Measurements from ENCODE around the gene HS6ST2.

DNA sequence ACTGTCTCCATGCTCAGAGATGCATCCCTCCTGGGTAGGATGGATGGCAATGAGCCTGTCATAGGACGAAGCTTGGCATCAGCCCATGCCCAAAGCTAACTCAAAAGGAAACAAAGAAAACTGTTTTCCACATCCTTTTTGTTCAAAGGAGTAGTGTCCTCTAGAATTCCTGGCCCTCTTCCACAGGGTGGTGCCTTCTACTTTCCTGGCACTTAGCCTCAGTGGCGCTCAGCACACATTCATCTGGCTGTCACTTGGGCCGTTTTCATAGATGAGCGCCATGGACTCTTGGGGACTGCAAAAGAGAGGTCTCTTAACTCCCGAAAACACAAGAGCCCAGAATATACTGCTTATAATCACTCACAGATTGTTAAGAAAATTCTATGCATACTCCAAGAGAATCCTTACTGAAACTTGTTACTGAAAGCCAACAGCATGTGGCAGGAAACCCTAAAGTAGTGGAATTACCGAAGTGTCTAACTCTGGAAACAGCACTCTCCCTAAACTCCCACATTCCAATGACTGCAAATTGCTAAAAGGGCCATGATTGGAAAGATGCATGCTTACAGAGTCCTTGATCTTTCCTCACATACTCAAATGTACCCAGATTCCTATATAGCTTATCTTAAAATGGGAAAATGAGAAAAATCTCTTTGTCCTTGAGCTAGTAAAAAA, 110.0 kb downstream of the HS6ST2 start:
- TF ChIP-seq POLR2AphosphoS5 (IDR thresholded peaks at IDR 0.05; ENCODE audit: low read depth, low read length): no peak
- TF ChIP-seq TAF1 (IDR thresholded peaks at IDR 0.05; ENCODE audit: borderline replicate concordance, insufficient read depth, low read length): no peak
- TF ChIP-seq, protein P1, sequence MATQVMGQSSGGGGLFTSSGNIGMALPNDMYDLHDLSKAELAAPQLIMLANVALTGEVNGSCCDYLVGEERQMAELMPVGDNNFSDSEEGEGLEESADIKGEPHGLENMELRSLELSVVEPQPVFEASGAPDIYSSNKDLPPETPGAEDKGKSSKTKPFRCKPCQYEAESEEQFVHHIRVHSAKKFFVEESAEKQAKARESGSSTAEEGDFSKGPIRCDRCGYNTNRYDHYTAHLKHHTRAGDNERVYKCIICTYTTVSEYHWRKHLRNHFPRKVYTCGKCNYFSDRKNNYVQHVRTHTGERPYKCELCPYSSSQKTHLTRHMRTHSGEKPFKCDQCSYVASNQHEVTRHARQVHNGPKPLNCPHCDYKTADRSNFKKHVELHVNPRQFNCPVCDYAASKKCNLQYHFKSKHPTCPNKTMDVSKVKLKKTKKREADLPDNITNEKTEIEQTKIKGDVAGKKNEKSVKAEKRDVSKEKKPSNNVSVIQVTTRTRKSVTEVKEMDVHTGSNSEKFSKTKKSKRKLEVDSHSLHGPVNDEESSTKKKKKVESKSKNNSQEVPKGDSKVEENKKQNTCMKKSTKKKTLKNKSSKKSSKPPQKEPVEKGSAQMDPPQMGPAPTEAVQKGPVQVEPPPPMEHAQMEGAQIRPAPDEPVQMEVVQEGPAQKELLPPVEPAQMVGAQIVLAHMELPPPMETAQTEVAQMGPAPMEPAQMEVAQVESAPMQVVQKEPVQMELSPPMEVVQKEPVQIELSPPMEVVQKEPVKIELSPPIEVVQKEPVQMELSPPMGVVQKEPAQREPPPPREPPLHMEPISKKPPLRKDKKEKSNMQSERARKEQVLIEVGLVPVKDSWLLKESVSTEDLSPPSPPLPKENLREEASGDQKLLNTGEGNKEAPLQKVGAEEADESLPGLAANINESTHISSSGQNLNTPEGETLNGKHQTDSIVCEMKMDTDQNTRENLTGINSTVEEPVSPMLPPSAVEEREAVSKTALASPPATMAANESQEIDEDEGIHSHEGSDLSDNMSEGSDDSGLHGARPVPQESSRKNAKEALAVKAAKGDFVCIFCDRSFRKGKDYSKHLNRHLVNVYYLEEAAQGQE (IDR thresholded peaks at IDR 0.05; ENCODE audit: insufficient read depth in 1 of 2, low read depth in 2 of 2, low read length in 2 of 2): no peak
- TF ChIP-seq FOXP2 (optimal IDR thresholded peaks at IDR 0.05; ENCODE audit: borderline replicate concordance, extremely low read depth, extremely low read length, insufficient read depth): no peak
- TF ChIP-seq SIN3A (IDR thresholded peaks at IDR 0.05; ENCODE audit: borderline replicate concordance, insufficient read depth, low read length): no peak

Data from PFSK-1 (cell line).